GM21528 (cell line): Measurements from ENCODE around the gene ZNF512B.
"Not testable (repeated sequence)": the region's sequence is repeated elsewhere in the genome, so short reads cannot be mapped to it uniquely, and the experiment has no call there.

ENCODE experiments used
- ATAC-seq: cut with Tn5 transposase; IDR thresholded peaks from one replicate; pipeline ENCODE4 v1.9.1; 2021; ENCODE audit warnings: mild to moderate bottlenecking, moderate library complexity; ENCODE audit not compliant: unreplicated experiment, low FRiP score

The ZNF512B gene

GRCh38 chr20:63964412-63964811 lies 5.3 kb downstream of the ZNF512B start:
- ATAC-seq: no peak

GRCh38 chr20:63963784-63964301 lies 5.9 kb downstream of the ZNF512B start:
- no peak for ATAC-seq

- no peak for ATAC-seq
Observed at GRCh38 chr20:63963348-63963741, 6.4 kb downstream of the ZNF512B start.

- no peak for ATAC-seq
Observed at GRCh38 chr20:63962426-63963347, 7.0 kb downstream of the ZNF512B start.

GRCh38 chr20:63961664-63962425 lies 7.9 kb downstream of the ZNF512B start:
- ATAC-seq: no peak

- ATAC-seq: not testable (repeated sequence)
Observed at GRCh38 chr20:63960654-63961621, 8.8 kb downstream of the ZNF512B start.

- no peak for ATAC-seq
Observed at GRCh38 chr20:63959699-63960075, 10.0 kb downstream of the ZNF512B start.

GRCh38 chr20:63958964-63959698 lies 10.6 kb downstream of the ZNF512B start:
- ATAC-seq: no peak

GRCh38 chr20:63958471-63958870 lies 11.3 kb downstream of the ZNF512B start:
- ATAC-seq: no peak

GRCh38 chr20:63957690-63958441 lies 11.9 kb downstream of the ZNF512B start:
- no peak for ATAC-seq

- ATAC-seq: peak; percentile 17
Observed at GRCh38 chr20:63957004-63957689, 12.6 kb downstream of the ZNF512B start.

GRCh38 chr20:63956664-63957003 lies 13.1 kb downstream of the ZNF512B start:
- ATAC-seq: peak; percentile 10

- ATAC-seq: peak; percentile 59
Observed at GRCh38 chr20:63955827-63956663, 13.7 kb downstream of the ZNF512B start, which contains the start of gene UCKL1. Gene UCKL1, minus strand, starts transcription at chr20:63956416. Its CDS starts 44 bp downstream, at chr20:63956372.

- peak; percentile 2 for ATAC-seq
Observed at GRCh38 chr20:63955281-63955826, 14.4 kb downstream of the ZNF512B start.

GRCh38 chr20:63953764-63954429 lies 15.8 kb downstream of the ZNF512B start:
- no peak for ATAC-seq

GRCh38 chr20:63952769-63953168 lies 17.0 kb downstream of the ZNF512B start:
- ATAC-seq: no peak

GRCh38 chr20:63952210-63952535 lies 17.6 kb downstream of the ZNF512B start:
- ATAC-seq: no peak
